GM21360 (cell line): Measurements from ENCODE around the gene S100A7A.
"Not testable (repeated sequence)": the region's sequence is repeated elsewhere in the genome, so short reads cannot be mapped to it uniquely, and the experiment has no call there.

Source experiments
- ATAC-seq: cut with Tn5 transposase; IDR thresholded peaks from one replicate; pipeline ENCODE4 v1.9.1; 2021; ENCODE audit warnings: mild to moderate bottlenecking, moderate library complexity; ENCODE audit not compliant: unreplicated experiment

S100A7A gene

GRCh38 chr1:153395136-153395685, 21.1 kb upstream of the S100A7A start:
- ATAC-seq, result no peak

GRCh38 chr1:153395776-153396175, 20.5 kb upstream of the S100A7A start:
- ATAC-seq, result no peak

GRCh38 chr1:153396461-153396860, 19.9 kb upstream of the S100A7A start:
- no peak for ATAC-seq

GRCh38 chr1:153397051-153397923, 19.0 kb upstream of the S100A7A start:
- ATAC-seq, result no peak

GRCh38 chr1:153397924-153398651, 18.2 kb upstream of the S100A7A start:
- ATAC-seq, result no peak

GRCh38 chr1:153399401-153400055, 16.8 kb upstream of the S100A7A start:
- no peak for ATAC-seq

GRCh38 chr1:153400244-153400643, 16.1 kb upstream of the S100A7A start:
- ATAC-seq, result no peak

GRCh38 chr1:153401461-153401860, 14.9 kb upstream of the S100A7A start:
- ATAC-seq, result no peak

- ATAC-seq, result no peak
These were observed 14.1 kb upstream of the S100A7A start for GRCh38 chr1:153402226-153402625.

GRCh38 chr1:153403421-153404085, 12.8 kb upstream of the S100A7A start:
- ATAC-seq, result no peak

GRCh38 chr1:153404086-153404635, 12.2 kb upstream of the S100A7A start:
- no peak for ATAC-seq

GRCh38 chr1:153404768-153405167, 11.6 kb upstream of the S100A7A start:
- no peak for ATAC-seq

GRCh38 chr1:153405825-153406599, 10.3 kb upstream of the S100A7A start:
- ATAC-seq, result not testable (repeated sequence)

- ATAC-seq, result not testable (repeated sequence)
These were observed 9.0 kb upstream of the S100A7A start for GRCh38 chr1:153407274-153407673.

GRCh38 chr1:153413961-153414360, 2.4 kb upstream of the S100A7A start:
- not testable (repeated sequence) for ATAC-seq

- no peak for ATAC-seq
These were observed 992 bp downstream of the S100A7A start for GRCh38 chr1:153417136-153417888.

GRCh38 chr1:153418758-153419435, 2.6 kb downstream of the S100A7A start:
- not testable (repeated sequence) for ATAC-seq

- not testable (repeated sequence) for ATAC-seq
These were observed 3.1 kb downstream of the S100A7A start for GRCh38 chr1:153419436-153419793.
